ENCODE results near the gene ALDH1A3.

Gene ALDH1A3

DNA sequence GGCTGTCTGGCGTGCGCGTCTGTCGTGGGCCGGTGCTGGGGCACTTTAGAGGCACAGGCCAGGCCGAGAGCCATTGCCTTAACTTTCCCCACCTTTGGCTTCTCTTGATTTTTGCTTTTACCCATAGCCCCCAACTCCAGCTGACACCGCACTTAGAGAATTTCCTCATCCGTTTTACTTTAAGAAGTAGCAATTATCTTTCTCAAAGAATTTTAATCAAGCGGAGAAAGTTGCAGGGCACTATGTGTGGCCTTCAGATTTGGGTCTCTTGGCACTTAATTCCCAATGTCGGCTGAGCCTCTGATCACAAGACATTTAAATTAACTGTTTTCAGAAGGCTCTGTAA lies 1.2 kb downstream of the ALDH1A3 start:
- no peak for DNase-seq (ENCODE audit: extremely low read depth in 1 of 2, low read depth in 1 of 2)

- no peak for DNase-seq (ENCODE audit: extremely low read depth in 1 of 2, low read depth in 1 of 2)
Measured at GRCh38 chr15:100881573-100882336, 2.1 kb downstream of the ALDH1A3 start.

- no peak for DNase-seq (ENCODE audit: extremely low read depth in 1 of 2, low read depth in 1 of 2)
Measured at GRCh38 chr15:100885116-100885515, 5.5 kb downstream of the ALDH1A3 start.

DNA sequence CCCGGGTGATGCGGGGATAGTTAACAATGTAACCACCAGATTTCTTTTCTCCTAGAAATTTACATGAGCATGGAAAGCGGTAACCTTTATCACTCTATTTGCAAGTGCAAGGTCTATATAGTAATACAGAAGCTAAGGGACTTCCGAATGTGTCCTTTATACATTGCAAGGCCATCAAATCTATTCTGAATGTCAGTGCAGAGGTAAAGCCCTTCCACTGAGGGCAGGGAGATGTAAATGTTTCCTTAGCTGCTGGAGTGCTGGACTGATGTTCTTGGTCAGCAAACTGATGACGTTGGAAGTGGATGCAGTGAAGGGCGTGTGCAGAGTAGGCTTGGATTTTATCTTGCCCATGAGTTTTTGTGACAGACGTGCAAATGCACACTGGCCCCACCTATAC lies 6.2 kb downstream of the ALDH1A3 start:
- no peak for DNase-seq (ENCODE audit: extremely low read depth in 1 of 2, low read depth in 1 of 2)

- no peak for DNase-seq (ENCODE audit: extremely low read depth in 1 of 2, low read depth in 1 of 2)
Measured at GRCh38 chr15:100887211-100887913, 7.7 kb downstream of the ALDH1A3 start.

DNA sequence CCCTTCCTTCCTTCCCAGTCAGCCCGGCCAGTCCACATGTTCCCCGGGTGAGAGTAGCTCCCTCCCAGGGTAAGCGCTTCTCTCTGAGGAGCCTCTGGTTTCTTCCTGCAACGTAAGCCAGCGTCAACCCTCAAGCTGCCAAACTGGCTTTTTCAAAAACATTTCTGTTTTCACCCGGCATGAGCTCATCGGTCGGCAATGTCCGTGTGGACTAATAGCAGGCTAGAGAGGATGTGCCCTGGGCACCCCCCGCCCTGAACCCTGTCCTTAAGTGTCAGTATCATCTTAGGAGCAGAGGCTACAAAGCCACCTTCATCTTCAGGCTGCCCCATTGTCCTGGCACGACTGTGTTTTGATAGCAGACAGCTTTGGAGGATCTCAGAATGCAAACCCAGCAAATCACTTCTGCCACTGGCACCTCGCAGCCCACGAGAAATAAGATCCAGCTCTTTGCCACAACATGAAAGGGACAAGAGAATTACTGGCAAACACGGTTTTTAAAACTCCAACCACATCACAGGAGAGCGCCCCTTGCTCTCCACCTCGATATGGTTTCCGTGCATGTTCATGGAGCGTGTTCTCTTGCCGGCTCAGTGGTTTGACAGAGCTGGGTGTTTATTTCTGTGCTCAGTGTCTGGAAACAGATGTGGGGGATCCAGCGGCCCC lies 9.9 kb downstream of the ALDH1A3 start:
- no peak for DNase-seq (ENCODE audit: extremely low read depth in 1 of 2, low read depth in 1 of 2)

DNA sequence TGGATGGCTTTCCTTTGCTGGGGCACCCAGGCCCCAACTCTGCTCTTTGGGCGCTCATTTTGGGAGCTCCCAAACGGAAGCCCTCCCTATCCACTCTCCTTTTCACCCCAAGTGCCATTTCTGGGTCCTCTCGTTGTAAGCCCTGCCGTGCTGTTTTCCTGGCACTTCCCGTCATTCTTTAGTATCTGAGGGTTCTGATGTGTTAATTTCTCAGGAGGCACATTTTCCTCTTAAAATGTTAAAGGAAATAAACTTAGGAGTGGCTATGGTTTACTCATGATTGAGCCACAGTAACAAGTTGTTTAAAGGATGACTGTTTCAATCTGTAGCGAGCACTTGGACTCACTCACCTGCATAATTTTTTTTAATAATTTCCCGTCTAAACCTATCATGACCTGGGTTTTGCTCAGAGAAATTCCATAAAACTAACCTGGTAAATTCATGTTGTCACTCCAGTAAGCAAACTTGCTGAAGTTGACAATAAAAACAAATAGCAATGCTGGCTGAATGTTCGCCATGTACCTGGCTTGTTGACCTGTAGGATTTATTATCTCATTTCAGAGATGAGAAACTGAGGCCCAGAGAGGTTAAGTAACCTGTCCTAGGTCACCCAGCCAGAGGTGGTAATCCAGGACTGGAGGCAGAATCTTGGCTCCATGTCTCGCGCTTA lies 10.6 kb downstream of the ALDH1A3 start:
- no peak for DNase-seq (ENCODE audit: extremely low read depth in 1 of 2, low read depth in 1 of 2)

- no peak for DNase-seq (ENCODE audit: extremely low read depth in 1 of 2, low read depth in 1 of 2)
Measured at GRCh38 chr15:100890850-100891249, 11.2 kb downstream of the ALDH1A3 start.

DNA sequence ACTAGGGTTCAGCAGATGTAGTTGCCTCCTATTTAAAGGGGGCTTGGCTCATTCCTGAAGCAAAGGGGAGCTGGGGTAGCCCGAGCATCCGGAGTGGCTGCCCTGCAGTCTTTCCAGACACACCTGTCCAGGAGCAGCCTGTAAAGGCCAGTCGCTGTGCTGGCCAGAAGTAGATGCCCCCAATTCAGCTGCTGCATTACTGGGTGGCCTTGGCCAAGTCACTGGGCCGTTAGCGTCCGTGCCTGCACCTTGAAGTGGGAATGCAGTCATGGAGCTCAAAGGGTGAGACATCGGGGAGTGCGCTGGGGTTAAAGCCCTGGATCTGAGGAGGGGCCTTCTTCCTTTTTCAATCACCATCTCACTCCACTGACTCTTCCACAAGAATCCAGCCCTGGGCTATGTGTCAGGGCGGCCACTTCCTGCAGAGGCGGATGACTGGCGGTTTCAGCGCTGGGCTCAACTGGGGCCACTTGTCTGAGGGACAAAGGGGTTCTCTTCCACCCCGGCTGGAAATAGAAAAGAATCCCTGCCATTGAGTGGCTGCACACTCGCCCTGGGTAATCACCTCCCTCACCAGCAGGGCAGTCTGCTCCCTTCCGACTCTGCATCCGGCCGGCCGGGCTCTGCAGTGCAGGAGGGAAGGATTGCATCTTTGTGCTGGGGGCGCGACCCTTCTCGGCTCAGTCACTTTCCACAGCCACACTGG lies 11.8 kb downstream of the ALDH1A3 start:
- no peak for DNase-seq (ENCODE audit: extremely low read depth in 1 of 2, low read depth in 1 of 2)

GRCh38 chr15:100892013-100892355 lies 12.4 kb downstream of the ALDH1A3 start:
- no peak for DNase-seq (ENCODE audit: extremely low read depth in 1 of 2, low read depth in 1 of 2)

DNA sequence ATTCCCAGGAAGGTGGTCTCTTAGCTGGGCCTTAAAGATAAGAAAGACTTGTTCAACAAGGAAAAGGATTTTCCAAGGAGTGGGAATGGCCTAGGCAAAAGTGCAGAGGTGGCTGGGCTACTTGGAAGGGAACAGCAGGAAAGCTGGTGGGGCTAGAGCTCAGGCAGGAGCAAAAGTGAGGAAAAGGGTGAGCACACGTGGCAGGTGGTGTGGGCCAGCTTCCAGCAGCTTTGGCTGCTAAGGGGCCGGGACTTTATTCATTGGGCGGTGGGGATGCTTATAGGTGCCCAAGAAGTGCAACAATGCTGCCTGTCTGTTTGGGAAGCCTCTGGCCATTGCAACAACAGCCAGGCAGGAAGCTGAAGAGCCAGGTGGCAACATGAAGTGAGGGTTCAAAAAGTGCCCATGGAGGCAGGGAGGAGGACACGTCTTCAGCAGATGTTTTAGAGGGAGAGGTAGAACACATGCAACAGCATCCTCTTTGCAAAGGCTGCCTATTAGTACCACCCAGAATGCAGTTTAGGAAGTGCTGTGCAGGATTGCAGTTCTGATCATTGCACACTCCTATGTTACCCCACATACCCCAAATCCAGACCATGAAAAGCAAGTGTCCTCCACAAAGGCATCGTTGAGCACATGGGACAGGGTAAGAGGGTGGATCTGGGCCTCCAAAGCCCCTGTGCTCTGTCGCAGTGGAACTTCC lies 13.8 kb downstream of the ALDH1A3 start:
- DNase-seq (ENCODE audit: extremely low read depth in 1 of 2, low read depth in 1 of 2): no peak

- DNase-seq (ENCODE audit: extremely low read depth in 1 of 2, low read depth in 1 of 2): no peak
Measured at GRCh38 chr15:100893964-100894295, 14.3 kb downstream of the ALDH1A3 start.

GRCh38 chr15:100895721-100896120 lies 16.1 kb downstream of the ALDH1A3 start:
- DNase-seq (ENCODE audit: extremely low read depth in 1 of 2, low read depth in 1 of 2): no peak

GRCh38 chr15:100897221-100898151 lies 17.9 kb downstream of the ALDH1A3 start:
- DNase-seq (ENCODE audit: extremely low read depth in 1 of 2, low read depth in 1 of 2): no peak

DNA sequence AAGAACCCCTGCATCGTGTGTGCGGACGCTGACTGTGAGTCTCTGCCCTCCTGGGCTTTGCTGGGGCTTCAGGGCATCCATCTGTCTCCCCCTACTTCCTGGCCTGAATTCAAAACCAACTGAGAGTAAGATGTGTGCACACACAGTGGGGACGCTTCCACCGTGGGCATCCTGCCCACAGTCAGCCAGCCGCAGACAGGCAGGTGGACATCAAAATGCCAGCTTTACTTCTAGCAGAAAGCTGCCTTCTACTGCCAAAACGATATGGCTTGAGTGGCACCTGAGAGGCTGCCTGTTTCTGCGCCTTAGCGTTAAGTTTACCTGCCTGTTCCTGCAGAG lies 18.5 kb downstream of the ALDH1A3 start:
- no peak for DNase-seq (ENCODE audit: extremely low read depth in 1 of 2, low read depth in 1 of 2)

GRCh38 chr15:100898661-100899462 lies 19.2 kb downstream of the ALDH1A3 start:
- DNase-seq (ENCODE audit: extremely low read depth in 1 of 2, low read depth in 1 of 2): no peak

- no peak for DNase-seq (ENCODE audit: extremely low read depth in 1 of 2, low read depth in 1 of 2)
Measured at GRCh38 chr15:100899601-100900000, 20.0 kb downstream of the ALDH1A3 start.

- DNase-seq (ENCODE audit: extremely low read depth in 1 of 2, low read depth in 1 of 2): no peak
Measured at GRCh38 chr15:100900136-100900794, 20.6 kb downstream of the ALDH1A3 start.

All from activated CD8-positive, alpha-beta memory T cell treated with anti-CD3 and anti-CD28 coated beads for 1 hour (primary cell).